Upper lobe of right lung (tissue), 1 donor: ENCODE data around the gene TCF7L2. TPM values are rescaled to one million over a fixed set of nuclear protein-coding genes. Genes with fewer than 3 reads are reported as not detected.

Experiments
- ATAC-seq: fragments of 200-7000 bp; cut with Tn5 transposase; one replicate; pipeline ENCODE4 v1.9.1; 2020; ENCODE audit warnings: mild to moderate bottlenecking, moderate library complexity
- DNase-seq: peaks from one replicate; pipeline ENCODE4 v3.0.0-alpha.2; 2020
- H3K27ac ChIP-seq: fragments of 200-600 bp; one replicate; pipeline ENCODE4 v1.8.0; 2022
- H3K27me3 ChIP-seq: fragments of 200-600 bp; one replicate; pipeline ENCODE4 v1.8.0; 2022; ENCODE audit warnings: mild to moderate bottlenecking
- H3K36me3 ChIP-seq: fragments of 200-600 bp; one replicate; pipeline ENCODE4 v1.8.0; 2022
- H3K4me1 ChIP-seq: fragments of 200-600 bp; one replicate; pipeline ENCODE4 v1.8.0; 2022
- H3K4me3 ChIP-seq: fragments of 200-600 bp; one replicate; pipeline ENCODE4 v1.8.0; 2022; ENCODE audit warnings: mild to moderate bottlenecking
- H3K9me3 ChIP-seq: fragments of 200-600 bp; one replicate; pipeline ENCODE4 v1.8.0; 2022
- intact Hi-C: fragments of 100-400 bp; cut with DNase I; formaldehyde crosslinking; loops from one replicate; pipeline ENCODE4 v1.11.0; 2022
- total RNA-seq: library from RNA; stranded (reverse); fragmentation: NEBNext Ultra II Directional; extraction: Animal tissue kit (Norgen Biotek cat#: 25700); gene quantifications from one replicate; pipeline ENCODE4 v1.2.1, GENCODE V29; 2021
- TF ChIP-seq, protein P1 (sequence below): fragments of 200-600 bp; IDR thresholded peaks from one replicate; pipeline ENCODE4 v1.8.0; 2022; ENCODE audit warnings: antibody characterized with exemption
- donor health status: DM: no; HTN: yes; CAD: no; lungs with severe emphysema.

Gene TCF7L2
- total RNA-seq, 1 donor from 2014 or later, result 47.4 TPM

DNA sequence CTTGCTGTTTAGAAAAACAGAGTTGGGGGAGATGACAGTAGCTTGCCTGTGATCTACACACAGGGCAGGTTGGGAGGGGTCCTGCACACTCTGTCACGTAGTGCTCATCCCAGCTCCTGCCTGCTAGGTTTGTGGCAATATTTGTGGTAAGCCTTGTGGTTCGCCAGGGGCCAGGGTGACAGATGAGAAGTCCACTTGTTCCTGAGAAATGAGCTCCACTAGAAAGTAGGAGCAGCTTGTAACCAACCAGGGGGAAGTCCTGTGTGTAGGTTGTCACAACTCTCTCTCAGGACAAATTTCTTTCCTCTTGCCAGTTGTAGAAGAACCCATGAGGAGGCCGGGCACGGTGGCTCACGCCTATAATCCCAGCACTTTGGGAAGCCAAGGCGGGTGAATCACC lies 147.0 kb downstream of the TCF7L2 start:
- TF ChIP-seq, protein P1, sequence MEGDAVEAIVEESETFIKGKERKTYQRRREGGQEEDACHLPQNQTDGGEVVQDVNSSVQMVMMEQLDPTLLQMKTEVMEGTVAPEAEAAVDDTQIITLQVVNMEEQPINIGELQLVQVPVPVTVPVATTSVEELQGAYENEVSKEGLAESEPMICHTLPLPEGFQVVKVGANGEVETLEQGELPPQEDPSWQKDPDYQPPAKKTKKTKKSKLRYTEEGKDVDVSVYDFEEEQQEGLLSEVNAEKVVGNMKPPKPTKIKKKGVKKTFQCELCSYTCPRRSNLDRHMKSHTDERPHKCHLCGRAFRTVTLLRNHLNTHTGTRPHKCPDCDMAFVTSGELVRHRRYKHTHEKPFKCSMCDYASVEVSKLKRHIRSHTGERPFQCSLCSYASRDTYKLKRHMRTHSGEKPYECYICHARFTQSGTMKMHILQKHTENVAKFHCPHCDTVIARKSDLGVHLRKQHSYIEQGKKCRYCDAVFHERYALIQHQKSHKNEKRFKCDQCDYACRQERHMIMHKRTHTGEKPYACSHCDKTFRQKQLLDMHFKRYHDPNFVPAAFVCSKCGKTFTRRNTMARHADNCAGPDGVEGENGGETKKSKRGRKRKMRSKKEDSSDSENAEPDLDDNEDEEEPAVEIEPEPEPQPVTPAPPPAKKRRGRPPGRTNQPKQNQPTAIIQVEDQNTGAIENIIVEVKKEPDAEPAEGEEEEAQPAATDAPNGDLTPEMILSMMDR, result no peak
- no peaks in the 10 kb centered on the region for H3K36me3 ChIP-seq
- ATAC-seq (peak; percentile 41), DNase-seq (no peak)
- H3K27ac ChIP-seq, result peak overlapping the region; percentile 17
- intact Hi-C loops, result no loop called here
- H3K27me3 ChIP-seq, result no peaks in the 10 kb centered on the region
- peaks cover 52% of the 10 kb centered on the region for H3K4me1 ChIP-seq
- H3K4me3 ChIP-seq, result no peak overlapping the region
- H3K9me3 ChIP-seq, result no peaks in the 10 kb centered on the region

- Histone ChIP-seq H3K27me3 (no peaks in the 10 kb centered on the region), H3K4me1 (peaks cover 43% of the 10 kb centered on the region), H3K36me3 (no peaks in the 10 kb centered on the region), H3K9me3 (no peaks in the 10 kb centered on the region), H3K4me3 (no peak overlapping the region), H3K27ac (no peak overlapping the region)
- ATAC-seq (peak; percentile 53), DNase-seq (no peak)
- intact Hi-C loops, result no loop called here
- TF ChIP-seq, protein P1, result no peak
Measured at GRCh38 chr10:113099431-113100183, 149.6 kb downstream of the TCF7L2 start.

- Histone ChIP-seq H3K27me3 (no peaks in the 10 kb centered on the region), H3K36me3 (no peaks in the 10 kb centered on the region), H3K4me3 (no peak overlapping the region), H3K27ac (no peak overlapping the region), H3K4me1 (peaks cover 37% of the 10 kb centered on the region), H3K9me3 (no peaks in the 10 kb centered on the region)
- ATAC-seq (no peak), DNase-seq (no peak)
- TF ChIP-seq, protein P1, result no peak
- intact Hi-C loops, result no loop called here
Measured at GRCh38 chr10:113100281-113100680, 150.2 kb downstream of the TCF7L2 start.

GRCh38 chr10:113103131-113103840 lies 153.2 kb downstream of the TCF7L2 start:
- TF ChIP-seq, protein P1, result no peak
- intact Hi-C loops, result no loop called here
- H3K4me3 ChIP-seq, result no peak overlapping the region
- H3K27me3 ChIP-seq, result no peaks in the 10 kb centered on the region
- no peaks in the 10 kb centered on the region for H3K36me3 ChIP-seq
- DNase-seq (no peak), ATAC-seq (no peak)
- H3K9me3 ChIP-seq, result no peaks in the 10 kb centered on the region
- H3K4me1 ChIP-seq, result peaks cover 22% of the 10 kb centered on the region
- H3K27ac ChIP-seq, result no peak overlapping the region

- H3K27me3 ChIP-seq, result no peaks in the 10 kb centered on the region
- peak; percentile 76 for ATAC-seq
- TF ChIP-seq, protein P1, result no peak
- no peak overlapping the region for H3K27ac ChIP-seq
- no peaks in the 10 kb centered on the region for H3K9me3 ChIP-seq
- H3K4me3 ChIP-seq, result no peak overlapping the region
- DNase-seq, result no peak
- H3K4me1 ChIP-seq, result peaks cover 21% of the 10 kb centered on the region
- intact Hi-C loops, result no loop called here
- no peaks in the 10 kb centered on the region for H3K36me3 ChIP-seq
Measured at GRCh38 chr10:113104047-113104446, 154.0 kb downstream of the TCF7L2 start.
